ENCODE measurements around the gene SMAD6.

GRCh38 chr15:66720206-66721010, 18.4 kb downstream of the SMAD6 start:
- TF ChIP-seq POLR2A (IDR thresholded peaks at IDR 0.05) (no peak), CTCF (IDR thresholded peaks at IDR 0.05) (no peak)

Data from right lobe of liver (tissue), 4 donors.